ENCODE data around the gene TPRG1.

The TPRG1 gene

DNA sequence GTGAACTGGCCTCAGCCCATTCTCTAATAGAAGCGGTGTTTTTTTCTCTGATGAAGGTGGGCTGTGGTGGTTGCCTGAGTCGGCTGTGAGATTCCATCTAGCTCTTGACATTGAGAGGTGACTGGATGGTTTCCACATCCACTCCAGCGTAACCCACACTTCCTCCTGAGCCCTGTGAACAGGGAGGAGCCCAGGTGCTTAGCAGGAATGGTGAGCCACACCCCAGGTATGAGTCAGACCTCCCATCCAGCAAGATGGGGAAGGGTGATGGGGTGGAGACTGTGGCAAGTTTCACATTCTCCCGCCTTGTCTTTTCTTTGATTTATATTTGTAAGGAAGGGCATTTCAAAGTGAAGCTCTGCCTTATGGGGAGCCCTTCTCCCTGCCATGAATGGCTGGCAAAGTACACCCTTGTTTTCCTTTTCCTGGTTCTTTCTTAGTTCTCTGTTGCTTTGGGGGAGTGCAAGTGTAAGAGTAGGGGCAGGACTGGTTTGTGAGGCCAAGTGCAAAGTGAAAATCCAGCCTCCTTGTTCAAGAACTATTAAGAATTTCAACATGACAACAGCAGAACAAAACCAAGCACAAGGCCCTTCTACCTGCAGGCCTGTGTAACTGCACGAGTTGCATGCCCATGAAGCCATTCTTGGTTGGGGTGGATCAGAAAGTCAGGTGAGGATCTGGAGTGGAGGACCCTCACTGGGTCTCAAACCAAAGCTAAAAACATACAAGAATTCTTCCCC is 4.6 kb upstream of the TPRG1 start:
- DNase-seq = no peak

DNA sequence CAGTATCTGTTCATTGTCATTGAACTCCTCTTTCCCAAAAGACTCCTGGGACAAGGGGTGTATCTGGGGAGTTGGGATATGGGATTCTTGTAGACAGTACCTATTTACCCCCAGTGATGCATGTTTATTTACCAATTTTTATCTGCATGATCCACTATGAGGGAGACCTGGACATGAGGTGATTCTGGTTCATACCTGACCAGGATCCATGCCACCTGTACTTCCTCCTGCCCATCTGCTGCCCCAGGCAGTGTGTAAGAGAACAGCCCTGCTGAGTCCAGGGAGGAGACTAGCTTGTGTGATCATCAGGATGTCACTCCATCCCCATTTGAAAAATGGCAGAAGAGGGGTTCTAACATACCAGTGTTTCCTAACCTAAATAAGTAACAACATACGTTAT is 3.1 kb upstream of the TPRG1 start:
- no peak for DNase-seq

DNA sequence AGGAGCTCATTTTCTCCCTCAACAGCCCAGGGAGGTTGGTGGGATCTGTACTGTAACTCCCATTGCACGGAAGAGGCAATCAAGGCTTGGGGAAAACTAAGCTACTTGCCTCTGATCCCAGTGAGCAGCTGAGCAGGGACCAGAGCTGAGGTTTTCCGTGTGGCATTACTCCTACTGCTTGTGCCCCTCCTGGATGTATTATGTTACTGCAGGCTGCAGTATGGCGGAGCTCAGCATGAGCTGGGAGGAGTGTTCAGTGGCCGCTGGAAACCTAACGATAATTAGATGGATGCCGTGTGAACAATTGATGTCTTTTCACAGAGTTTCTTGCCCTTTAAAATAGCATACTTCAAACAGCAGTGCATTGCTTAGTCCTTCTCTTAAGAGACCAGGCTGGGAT is 2.0 kb upstream of the TPRG1 start:
- DNase-seq = no peak

- no peak for DNase-seq
Measured at GRCh38 chr3:189170559-189170958, 1.2 kb upstream of the TPRG1 start.

GRCh38 chr3:189172668-189173419 is 1.1 kb downstream of the TPRG1 start:
- DNase-seq = no peak

GRCh38 chr3:189184566-189184965 is 12.8 kb downstream of the TPRG1 start:
- DNase-seq = no peak

- DNase-seq = no peak
Measured at GRCh38 chr3:189186101-189186500, 14.3 kb downstream of the TPRG1 start.

GRCh38 chr3:189188466-189188865 is 16.7 kb downstream of the TPRG1 start:
- DNase-seq = no peak

GRCh38 chr3:189192725-189193124 is 21.0 kb downstream of the TPRG1 start:
- DNase-seq = no peak

- DNase-seq = no peak
Measured at GRCh38 chr3:189195302-189195701, 23.5 kb downstream of the TPRG1 start.

DNA sequence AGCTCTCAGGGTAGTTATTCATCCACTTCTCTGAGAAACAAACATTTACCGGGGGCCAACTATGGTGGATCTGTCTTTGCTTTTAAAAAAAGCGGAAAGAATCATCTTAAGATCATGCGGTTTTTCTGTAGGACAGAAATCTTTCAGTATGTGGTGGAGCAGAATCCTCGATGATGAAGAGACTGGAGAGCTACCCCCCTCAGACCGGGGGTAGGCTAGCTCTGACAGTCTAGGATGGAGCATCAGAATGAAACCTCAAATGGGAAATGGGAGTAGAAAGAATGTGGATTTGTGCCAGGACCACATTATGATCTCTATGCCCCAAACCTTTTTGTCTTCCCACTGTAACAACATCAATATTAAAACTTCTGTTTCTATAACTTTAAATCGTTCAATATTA is 30.3 kb downstream of the TPRG1 start:
- no peak for DNase-seq

GRCh38 chr3:189202583-189202982 is 30.8 kb downstream of the TPRG1 start:
- no peak for DNase-seq

DNA sequence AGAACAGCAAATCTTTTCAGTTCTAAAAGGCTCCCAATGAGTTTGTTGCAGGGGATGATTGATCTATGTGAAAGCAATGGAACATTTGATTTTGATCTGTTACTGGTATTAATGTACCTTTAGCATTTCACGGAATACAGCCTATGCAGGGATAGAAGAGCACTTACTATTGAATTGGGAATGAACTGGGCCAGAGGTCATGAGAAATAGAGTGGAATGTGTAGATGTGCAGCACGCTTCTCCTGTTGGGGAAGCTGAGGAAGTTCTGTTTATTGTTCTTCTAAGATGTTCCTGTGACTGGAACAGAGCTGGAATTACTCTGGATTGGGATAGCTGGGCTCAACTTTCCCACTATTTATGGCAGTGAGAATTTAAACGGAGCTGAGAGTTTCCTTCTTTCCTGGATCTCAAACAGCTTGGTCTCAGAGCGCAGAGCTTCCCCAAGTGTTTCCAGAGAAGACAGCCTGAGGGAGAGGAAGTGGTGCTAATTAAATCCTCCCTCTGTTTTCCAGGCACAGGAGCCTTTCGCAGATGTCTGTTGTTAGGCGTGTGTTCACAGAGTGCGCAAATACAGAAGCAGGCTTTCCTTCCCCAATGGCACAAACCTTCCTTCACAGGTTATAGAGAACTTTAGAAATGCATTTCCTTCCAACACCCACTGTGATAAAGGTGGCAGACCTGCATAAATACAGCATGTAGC is 32.5 kb downstream of the TPRG1 start:
- DNase-seq = no peak

- no peak for DNase-seq
Measured at GRCh38 chr3:189204937-189205336, 33.2 kb downstream of the TPRG1 start.

GRCh38 chr3:189210251-189210770 is 38.5 kb downstream of the TPRG1 start:
- DNase-seq = no peak

GRCh38 chr3:189212681-189213080 is 40.9 kb downstream of the TPRG1 start:
- DNase-seq = no peak

- DNase-seq = no peak
Measured at GRCh38 chr3:189214651-189215050, 42.9 kb downstream of the TPRG1 start.

DNA sequence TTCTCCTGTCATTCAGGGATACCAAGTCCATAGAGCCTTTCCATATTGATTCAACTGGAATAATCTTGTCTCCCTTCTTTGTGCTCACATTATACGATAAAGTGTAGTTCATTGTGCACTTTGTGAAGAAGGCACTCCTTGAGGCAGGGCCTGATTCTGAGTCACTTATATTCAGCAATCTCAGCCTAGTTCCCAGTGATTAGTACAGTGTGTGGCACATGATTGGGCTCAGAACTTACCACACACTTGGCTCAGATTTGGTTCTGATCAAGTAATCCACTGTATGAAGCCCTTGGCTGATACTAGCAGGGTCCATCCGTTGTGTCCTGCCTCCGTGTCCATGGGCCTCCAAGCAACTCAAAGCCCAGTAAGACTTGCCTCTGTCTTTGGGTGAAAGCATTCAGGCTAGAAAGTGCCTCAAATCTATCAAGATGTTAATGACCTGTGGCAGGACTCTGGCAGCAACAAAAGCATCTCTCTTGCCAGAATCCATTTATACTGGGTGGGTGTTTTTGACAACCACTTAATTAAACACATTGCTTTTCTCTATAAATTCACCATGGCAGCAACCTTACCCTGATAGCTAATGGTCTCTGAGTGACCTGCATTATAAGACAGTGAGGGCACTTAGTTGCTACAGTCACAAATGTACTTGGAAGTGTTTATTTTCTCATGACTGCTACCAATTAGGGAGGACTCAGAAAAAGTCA is 51.3 kb downstream of the TPRG1 start:
- no peak for DNase-seq

GRCh38 chr3:189225431-189225830 is 53.7 kb downstream of the TPRG1 start:
- DNase-seq = no peak

DNA sequence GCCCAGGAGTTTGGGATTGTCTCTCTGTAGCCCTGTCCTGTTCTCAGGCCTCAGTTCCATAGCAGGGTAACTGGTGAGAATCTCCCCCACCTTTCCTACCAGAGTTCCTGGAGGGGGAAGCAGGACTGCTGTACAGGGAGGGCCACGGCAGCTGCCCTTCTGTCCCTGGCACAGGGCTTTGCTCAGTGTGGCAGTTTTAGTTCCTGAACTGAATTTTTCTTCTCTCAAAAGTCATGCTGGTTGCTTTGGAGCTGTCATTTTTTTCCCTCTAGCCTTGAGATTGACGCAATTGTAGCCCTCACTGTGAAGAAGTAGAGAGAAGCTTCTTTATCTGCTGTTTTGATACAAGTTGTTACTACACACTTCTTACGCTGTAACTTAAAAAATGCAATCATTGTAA is 55.5 kb downstream of the TPRG1 start:
- DNase-seq = no peak

DNA sequence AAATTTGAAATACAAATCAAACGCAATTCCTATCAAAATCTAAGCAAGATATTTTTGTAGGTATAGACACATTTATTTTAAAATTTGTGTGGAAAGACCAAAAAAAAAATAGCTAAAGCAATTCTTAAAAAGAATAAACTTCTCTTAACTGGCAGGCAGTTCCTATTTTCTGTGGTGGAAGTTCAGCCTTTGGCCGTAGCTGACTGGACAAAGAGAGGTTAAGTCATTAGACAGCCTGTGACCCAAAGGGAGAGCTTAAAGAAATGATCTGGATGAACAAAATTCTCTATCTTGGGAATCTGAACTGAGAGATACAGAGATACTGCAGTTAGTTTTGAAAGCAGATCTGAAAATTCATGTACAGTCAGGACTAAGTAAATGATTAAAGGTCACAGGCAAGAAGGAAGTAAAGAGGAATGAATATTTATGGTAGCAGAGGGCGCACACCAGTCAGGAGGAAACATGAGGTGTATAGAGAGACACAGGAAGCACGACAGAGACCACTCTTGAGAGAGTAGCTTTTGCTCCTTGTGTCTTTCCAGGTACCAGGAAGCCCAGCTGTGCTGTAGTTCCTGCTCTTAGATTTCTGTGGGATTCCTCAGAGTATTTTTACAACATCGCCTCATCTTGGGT is 57.5 kb downstream of the TPRG1 start:
- no peak for DNase-seq

DNA sequence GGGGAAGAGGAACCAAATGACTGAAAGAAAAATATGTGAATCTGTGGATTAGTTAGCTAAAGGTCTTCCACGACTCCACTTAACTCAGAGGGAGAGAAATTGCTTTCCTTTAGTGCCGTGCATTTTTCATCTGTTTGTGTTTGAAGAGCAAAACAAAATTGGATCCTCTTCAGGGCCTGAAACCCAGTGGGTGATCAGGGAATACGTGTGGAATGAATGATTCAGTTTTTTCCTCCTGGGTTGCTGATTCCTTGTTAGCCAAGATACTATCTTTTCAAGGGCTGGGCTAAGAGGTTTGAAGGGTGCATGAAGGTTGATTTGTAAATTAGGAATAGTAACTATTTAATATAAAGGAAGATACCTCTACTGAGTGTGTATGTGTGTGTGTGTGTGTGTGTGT is 61.0 kb downstream of the TPRG1 start:
- no peak for DNase-seq

All from activated CD8-positive, alpha-beta memory T cell treated with anti-CD3 and anti-CD28 coated beads for 24 hours (primary cell).